Activated naive CD4-positive, alpha-beta T cell treated with anti-CD3 and anti-CD28 coated beads, Interleukin-2, amount 50 U/mL, for 24 hours (primary cell): ENCODE data around the gene ZACN.
A peak's percentile ranks its signal among the peaks of the same experiment; 100 is the strongest.

ENCODE experiments used
- H3K27ac Mint-ChIP-seq: one replicate; pipeline ENCODE4 v1.8.0; 2021; ENCODE audit warnings: mild to moderate bottlenecking, mixed read lengths
- H3K27me3 Mint-ChIP-seq: one replicate; pipeline ENCODE4 v1.8.0; 2021; ENCODE audit warnings: mixed read lengths
- H3K36me3 Mint-ChIP-seq: one replicate; pipeline ENCODE4 v1.8.0; 2021; ENCODE audit warnings: mixed read lengths
- H3K4me1 Mint-ChIP-seq: one replicate; pipeline ENCODE4 v1.8.0; 2021; ENCODE audit warnings: mixed read lengths
- H3K4me3 Mint-ChIP-seq: one replicate; pipeline ENCODE4 v1.8.0; 2021; ENCODE audit warnings: mild to moderate bottlenecking, mixed read lengths
- H3K9me3 Mint-ChIP-seq: one replicate; pipeline ENCODE4 v1.8.0; 2021; ENCODE audit warnings: mixed read lengths

ZACN gene

DNA sequence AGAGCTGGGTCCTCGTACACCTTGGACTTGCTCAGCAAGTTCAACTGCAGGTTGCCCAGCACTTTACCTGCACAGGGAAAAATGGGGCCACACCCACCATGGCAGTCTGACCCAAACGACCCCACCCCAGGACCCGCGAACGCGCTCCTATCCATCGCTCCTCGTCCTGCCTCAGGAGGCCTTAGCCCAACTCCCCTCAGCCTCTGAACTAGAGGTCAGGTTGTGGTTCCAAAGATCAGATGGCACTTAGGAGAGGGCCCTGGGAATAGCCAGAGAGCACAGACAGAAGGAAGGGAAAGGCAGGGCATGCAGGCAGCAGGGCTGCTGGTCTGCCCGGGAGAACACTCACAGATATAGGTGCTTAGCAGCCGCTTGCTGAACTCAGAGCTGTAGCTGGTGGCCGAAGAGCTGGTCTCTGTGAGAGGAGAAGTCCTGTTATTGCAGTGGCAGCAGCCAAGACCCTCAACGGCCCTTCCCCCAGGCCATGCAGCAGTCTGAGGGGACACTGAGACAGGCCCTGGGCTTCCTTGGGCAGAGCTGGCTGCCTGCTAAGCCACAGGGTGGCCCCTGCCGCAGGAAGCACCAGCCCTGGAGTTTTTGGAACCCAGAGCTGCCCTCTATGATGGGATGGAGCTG lies 6.9 kb downstream of the ZACN start:
- no peaks in the 10 kb centered on the region for H3K4me1 Mint-ChIP-seq
- peaks cover 3% of the 10 kb centered on the region for H3K36me3 Mint-ChIP-seq
- no peak overlapping the region for H3K4me3 Mint-ChIP-seq
- H3K27me3 Mint-ChIP-seq, result no peaks in the 10 kb centered on the region
- no peaks in the 10 kb centered on the region for H3K9me3 Mint-ChIP-seq
- no peak overlapping the region for H3K27ac Mint-ChIP-seq

GRCh38 chr17:76086384-76086783 lies 7.4 kb downstream of the ZACN start:
- H3K27ac Mint-ChIP-seq, result no peak overlapping the region
- H3K4me3 Mint-ChIP-seq, result no peak overlapping the region
- H3K9me3 Mint-ChIP-seq, result no peaks in the 10 kb centered on the region
- H3K27me3 Mint-ChIP-seq, result no peaks in the 10 kb centered on the region
- H3K4me1 Mint-ChIP-seq, result no peaks in the 10 kb centered on the region
- peaks cover 3% of the 10 kb centered on the region for H3K36me3 Mint-ChIP-seq

DNA sequence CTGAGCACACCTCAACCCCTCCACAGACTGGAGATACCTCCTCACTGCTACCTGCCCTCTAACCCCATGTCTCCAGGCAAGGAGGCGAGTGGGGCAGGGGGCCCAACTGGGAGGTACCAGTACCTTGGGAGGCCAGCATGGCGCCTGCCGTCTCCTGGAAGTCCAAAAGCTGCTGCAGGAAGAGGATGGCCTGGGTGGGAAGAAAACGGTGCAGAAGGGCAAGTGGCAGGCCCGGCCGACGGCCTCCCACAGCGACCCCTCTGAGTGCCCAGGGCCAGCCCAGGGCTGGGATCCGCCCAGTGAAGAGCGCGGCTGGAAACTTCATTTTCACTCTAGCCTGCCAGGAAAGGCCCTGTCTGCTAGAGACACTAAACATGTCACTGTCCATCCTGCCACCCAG lies 8.5 kb downstream of the ZACN start:
- Mint-ChIP-seq H3K36me3 (peaks cover 5% of the 10 kb centered on the region), H3K27ac (no peak overlapping the region)

DNA sequence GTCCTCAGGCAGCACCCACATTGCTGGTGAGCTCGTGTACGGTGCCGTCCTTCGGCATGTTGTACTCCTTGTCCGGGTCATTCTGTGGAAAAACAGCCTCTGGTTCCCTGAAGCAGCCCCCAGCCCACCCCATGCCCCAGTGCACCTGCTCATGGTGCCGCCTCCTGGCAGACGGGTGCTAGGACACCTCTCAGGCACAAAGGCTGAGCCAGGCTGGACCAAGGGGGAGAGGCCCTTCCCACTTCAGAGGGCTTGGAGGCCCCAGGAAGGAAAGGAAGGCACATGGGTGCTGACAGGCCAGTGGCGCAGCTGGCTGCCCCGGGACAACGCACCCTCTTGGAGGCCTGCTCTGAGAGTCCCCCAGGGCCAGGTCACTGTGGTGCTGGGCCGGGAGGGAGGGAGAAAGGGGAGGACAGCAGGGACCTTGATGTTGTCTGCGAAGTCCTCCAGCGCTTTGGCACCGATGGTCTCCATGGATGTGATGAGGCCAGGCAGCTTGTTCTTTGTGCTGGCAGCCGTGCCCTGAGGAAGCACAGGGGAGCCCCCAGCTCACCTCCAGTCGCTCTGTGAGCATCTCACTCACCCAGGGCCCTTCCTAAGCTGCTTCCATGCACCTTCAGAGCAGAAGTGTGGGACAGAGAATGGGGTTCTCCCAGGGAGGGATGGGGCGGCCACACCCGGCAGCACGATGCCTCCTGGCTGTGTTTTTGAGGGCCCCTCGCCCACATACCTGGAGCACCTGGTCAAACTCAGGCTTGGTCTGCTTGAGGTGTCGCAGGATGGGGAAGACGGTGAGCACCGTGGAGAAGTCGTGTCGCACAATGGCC lies 9.3 kb downstream of the ZACN start:
- H3K4me3 Mint-ChIP-seq, result no peak overlapping the region
- no peaks in the 10 kb centered on the region for H3K9me3 Mint-ChIP-seq
- H3K27me3 Mint-ChIP-seq, result no peaks in the 10 kb centered on the region
- peaks cover 5% of the 10 kb centered on the region for H3K36me3 Mint-ChIP-seq
- no peak overlapping the region for H3K27ac Mint-ChIP-seq
- H3K4me1 Mint-ChIP-seq, result peaks cover 4% of the 10 kb centered on the region

More for the DNA sequence above, 8.5 kb downstream of the ZACN start:
- peaks cover 4% of the 10 kb centered on the region for H3K4me1 Mint-ChIP-seq
- H3K4me3 Mint-ChIP-seq, result no peak overlapping the region
- no peaks in the 10 kb centered on the region for H3K9me3 Mint-ChIP-seq
- H3K27me3 Mint-ChIP-seq, result no peaks in the 10 kb centered on the region

GRCh38 chr17:76088868-76089576 lies 10.0 kb downstream of the ZACN start:
- Mint-ChIP-seq H3K27ac (no peak overlapping the region), H3K9me3 (no peaks in the 10 kb centered on the region), H3K36me3 (peaks cover 5% of the 10 kb centered on the region), H3K27me3 (no peaks in the 10 kb centered on the region), H3K4me3 (no peak overlapping the region), H3K4me1 (peaks cover 4% of the 10 kb centered on the region)

DNA sequence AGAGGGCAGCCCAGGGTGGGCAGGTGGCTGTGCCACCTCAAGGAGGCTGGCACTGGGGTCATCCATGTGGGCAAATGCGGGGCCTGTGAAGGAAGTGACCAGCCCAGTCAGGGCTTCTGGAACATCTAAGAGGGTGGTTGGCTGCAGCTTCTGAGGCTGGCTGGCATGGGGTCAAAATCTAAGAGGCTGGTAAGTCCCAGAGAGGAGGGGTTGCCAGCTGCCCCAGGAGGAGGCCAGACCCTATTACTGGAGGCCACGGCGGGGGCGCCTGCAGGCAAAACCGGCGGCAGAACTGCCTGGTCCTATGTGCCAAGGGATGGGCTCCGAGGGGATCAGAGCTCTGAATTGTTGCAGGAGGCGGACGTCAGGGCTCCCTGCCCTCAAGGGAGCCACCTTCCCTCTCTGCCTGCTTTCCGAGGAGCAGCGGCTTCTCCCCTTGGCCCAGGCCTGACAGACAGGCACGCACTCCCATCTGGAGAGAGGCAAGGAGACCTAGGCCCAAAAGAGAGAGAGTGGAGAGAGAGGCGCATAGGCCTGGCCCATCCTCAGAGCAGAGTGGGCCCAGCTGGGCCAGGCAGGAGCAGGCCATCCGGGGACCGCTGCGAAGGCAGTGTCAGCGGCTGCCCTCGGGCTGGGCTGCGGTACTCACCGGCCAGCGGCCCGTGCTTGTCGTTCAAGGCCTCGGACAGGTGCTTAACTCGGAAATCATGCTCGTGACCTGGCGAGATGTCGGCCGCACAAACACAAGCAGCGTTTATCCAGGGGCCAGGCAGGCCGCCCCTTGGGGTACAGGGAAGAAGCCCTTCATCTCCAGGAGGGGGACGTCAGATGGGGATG lies 10.9 kb downstream of the ZACN start:
- no peaks in the 10 kb centered on the region for H3K9me3 Mint-ChIP-seq
- no peak overlapping the region for H3K4me3 Mint-ChIP-seq
- H3K27me3 Mint-ChIP-seq, result no peaks in the 10 kb centered on the region
- peaks cover 4% of the 10 kb centered on the region for H3K4me1 Mint-ChIP-seq
- H3K27ac Mint-ChIP-seq, result no peak overlapping the region
- H3K36me3 Mint-ChIP-seq, result peaks cover 2% of the 10 kb centered on the region

DNA sequence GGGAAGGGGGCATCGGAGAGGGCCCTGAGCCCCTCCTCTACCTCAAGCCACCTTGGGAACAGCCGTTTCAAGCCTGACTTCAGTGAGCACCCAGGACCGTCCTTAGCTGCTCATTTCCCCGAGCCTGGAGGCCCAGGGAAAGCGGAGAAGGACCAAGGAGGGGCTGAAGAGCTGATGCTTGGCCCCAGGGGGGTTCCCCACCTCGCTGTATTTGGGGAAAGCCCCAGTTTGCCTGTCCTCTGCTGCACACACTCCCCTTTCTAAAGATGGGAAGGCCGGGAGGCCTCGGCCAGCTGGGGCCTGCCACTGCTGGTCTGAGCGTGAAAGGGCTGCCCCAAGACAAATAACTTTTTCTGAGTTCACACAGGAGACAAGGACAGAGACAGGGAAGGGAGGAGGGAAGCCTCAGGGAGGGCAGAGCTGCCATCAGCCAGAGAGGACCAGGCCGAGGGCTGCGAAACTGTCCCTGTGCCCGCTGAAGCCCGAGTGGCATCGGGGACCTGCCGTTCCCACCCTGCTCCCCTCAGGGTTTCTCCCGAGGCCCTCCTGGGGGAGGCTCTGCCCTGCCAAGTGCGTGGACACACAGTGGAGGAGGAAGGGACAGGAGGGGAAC lies 11.6 kb downstream of the ZACN start:
- no peak overlapping the region for H3K27ac Mint-ChIP-seq
- peaks cover 5% of the 10 kb centered on the region for H3K4me1 Mint-ChIP-seq
- H3K9me3 Mint-ChIP-seq, result no peaks in the 10 kb centered on the region
- H3K27me3 Mint-ChIP-seq, result no peaks in the 10 kb centered on the region
- peak overlapping the region; percentile 23 for H3K4me3 Mint-ChIP-seq
- peaks cover 2% of the 10 kb centered on the region for H3K36me3 Mint-ChIP-seq

GRCh38 chr17:76091526-76092286 lies 12.7 kb downstream of the ZACN start:
- Mint-ChIP-seq H3K27ac (peak overlapping the region; percentile 80), H3K36me3 (peaks cover 5% of the 10 kb centered on the region)

DNA sequence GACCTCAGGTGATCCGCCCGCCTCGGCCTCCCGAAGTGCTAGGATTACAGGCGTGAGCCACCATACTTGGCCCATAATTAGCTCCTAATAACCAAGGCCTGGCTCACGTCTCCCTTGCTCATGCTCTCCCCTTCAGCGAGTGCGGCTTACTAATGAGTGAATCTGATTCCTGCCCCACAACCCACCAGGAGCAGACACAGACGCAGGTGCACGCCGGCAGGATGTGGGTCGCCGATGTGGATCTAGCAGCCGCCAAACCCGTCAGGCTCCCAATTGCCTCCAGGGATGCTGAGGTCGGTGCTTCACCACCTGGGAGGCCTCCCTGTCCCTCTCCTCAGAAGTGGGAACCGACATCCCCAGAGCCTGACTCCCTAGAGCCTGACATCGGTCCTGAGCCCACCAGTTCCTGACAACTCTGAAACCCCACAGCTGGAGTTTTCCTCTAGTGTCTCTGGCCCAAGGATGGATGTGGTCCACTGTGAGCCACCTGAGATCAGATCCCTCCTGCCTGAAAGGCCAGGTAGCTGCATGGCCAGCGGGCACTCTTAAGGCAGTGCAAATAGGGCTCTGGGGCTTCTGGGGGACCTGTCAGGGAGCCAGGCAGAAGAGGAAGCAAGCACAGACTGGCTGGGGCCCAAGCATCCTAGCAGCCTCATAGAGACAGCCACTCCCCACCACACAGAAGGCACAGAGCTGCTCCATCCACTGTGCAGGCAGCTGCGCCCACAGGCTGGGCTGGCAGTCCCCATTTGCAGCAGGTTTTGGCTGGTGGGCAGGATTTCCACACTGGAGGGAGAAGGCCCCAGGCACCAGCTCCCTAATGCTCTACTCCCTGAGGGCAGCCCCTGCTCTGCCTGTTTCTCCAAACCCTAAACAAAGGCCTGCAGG lies 13.8 kb downstream of the ZACN start:
- Mint-ChIP-seq H3K27ac (no peak overlapping the region), H3K36me3 (peaks cover 5% of the 10 kb centered on the region), H3K4me3 (no peak overlapping the region), H3K4me1 (peaks cover 9% of the 10 kb centered on the region), H3K27me3 (no peaks in the 10 kb centered on the region), H3K9me3 (no peaks in the 10 kb centered on the region)

More at GRCh38 chr17:76091526-76092286, 12.7 kb downstream of the ZACN start:
- no peaks in the 10 kb centered on the region for H3K9me3 Mint-ChIP-seq
- no peaks in the 10 kb centered on the region for H3K27me3 Mint-ChIP-seq
- H3K4me1 Mint-ChIP-seq, result peaks cover 9% of the 10 kb centered on the region
- H3K4me3 Mint-ChIP-seq, result peak overlapping the region; percentile 55

GRCh38 chr17:76094046-76094445 lies 15.1 kb downstream of the ZACN start:
- no peaks in the 10 kb centered on the region for H3K27me3 Mint-ChIP-seq
- H3K36me3 Mint-ChIP-seq, result peaks cover 5% of the 10 kb centered on the region
- peaks cover 9% of the 10 kb centered on the region for H3K4me1 Mint-ChIP-seq
- H3K9me3 Mint-ChIP-seq, result no peaks in the 10 kb centered on the region
- no peak overlapping the region for H3K4me3 Mint-ChIP-seq
- H3K27ac Mint-ChIP-seq, result no peak overlapping the region

DNA sequence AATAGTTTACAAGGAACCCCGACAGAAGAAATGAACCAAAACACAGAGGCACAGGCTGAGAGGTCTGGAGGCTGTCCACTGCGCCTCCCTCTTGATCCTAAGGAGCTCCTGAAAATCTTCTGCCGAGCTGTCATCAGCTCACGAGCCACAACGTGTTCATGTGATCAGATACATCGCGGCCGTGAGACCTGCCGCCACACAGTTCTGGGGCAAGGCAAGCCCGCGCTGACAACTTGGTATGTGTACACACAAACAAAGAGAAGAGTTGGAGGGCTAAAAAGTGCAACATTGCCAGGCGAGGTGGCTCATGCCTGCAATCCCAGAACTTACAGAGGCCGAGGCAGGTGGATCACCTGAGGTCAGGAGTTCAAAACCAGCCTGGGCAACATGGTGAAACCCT lies 17.0 kb downstream of the ZACN start:
- Mint-ChIP-seq H3K4me1 (peaks cover 14% of the 10 kb centered on the region), H3K9me3 (no peaks in the 10 kb centered on the region), H3K36me3 (peaks cover 8% of the 10 kb centered on the region), H3K27me3 (no peaks in the 10 kb centered on the region), H3K4me3 (no peak overlapping the region), H3K27ac (peak overlapping the region; percentile 51)

DNA sequence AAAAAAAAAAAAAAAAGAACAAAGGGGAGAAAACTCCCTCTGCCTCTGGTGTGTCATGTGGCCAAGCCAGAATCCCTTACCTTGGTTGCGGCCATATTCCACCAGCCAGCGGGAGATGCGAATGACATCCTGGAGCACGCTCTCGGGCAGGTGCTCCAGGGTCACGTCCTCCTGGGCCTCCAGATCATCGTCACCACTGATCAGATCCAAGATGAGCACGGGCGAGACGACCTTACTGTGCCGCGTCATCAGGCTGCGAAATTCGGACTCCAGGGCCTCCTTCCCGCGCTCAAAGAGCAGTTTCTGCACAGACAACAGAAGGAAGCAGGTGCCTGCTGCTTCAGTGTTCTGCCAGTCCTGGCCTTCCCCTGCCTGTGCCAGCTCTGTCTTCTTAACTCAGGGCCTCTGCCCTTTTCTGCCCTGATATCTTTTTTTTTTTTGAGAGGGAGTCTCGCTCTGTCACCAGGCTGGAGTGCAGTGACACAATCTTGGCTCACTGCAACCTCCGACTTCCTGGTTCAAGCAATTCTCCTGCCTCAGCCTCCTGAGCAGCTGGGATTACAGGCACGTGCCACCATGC lies 18.8 kb downstream of the ZACN start:
- Mint-ChIP-seq H3K4me3 (no peak overlapping the region), H3K4me1 (peaks cover 26% of the 10 kb centered on the region), H3K27ac (no peak overlapping the region), H3K9me3 (no peaks in the 10 kb centered on the region), H3K36me3 (peaks cover 7% of the 10 kb centered on the region), H3K27me3 (no peaks in the 10 kb centered on the region)

GRCh38 chr17:76102944-76103273 lies 23.9 kb downstream of the ZACN start:
- Mint-ChIP-seq H3K27ac (peak overlapping the region; percentile 91), H3K36me3 (peaks cover 4% of the 10 kb centered on the region), H3K4me3 (peak overlapping the region; percentile 91), H3K27me3 (no peaks in the 10 kb centered on the region), H3K4me1 (peaks cover 34% of the 10 kb centered on the region), H3K9me3 (no peaks in the 10 kb centered on the region)
